K562 (cell line): ENCODE data around the gene SLC15A1.

Experiments used
- BRF1 ChIP-seq: IDR thresholded peaks from 3 replicates; pipeline ENCODE4 v1.6.1; 2011; ENCODE audit warnings: borderline replicate concordance, mild to moderate bottlenecking; ENCODE audit not compliant: insufficient read length; ENCODE audit errors: extremely low read depth
- CTCF ChIP-seq, 3 experiments: IDR thresholded peaks in 2 of 3; conservative IDR thresholded peaks in 1 of 3; 2 replicates each; pipeline ENCODE4 v1.5.1; 2011 to 2012; ENCODE audit warnings: low read length in 3 of 3, mild to moderate bottlenecking in 3 of 3, control low read depth in 2 of 3, improper control_type of control experiment in 1 of 3, inconsistent platforms in 1 of 3, low read depth in 1 of 3, mixed read lengths in 1 of 3, moderate library complexity in 1 of 3; ENCODE audit not compliant: insufficient read depth in 2 of 3
- MAX ChIP-seq: sonication (generic); formaldehyde crosslinking; IDR thresholded peaks from 2 replicates; pipeline ENCODE4 v1.9.0; 2022; ENCODE audit warnings: mild to moderate bottlenecking, missing genetic modification reagents
- TF ChIP-seq, protein P1 (sequence below): sonication (generic); formaldehyde crosslinking; IDR thresholded peaks from 2 replicates; pipeline ENCODE4 v1.8.1; 2023; ENCODE audit warnings: mild to moderate bottlenecking, missing genetic modification reagents

DNA sequence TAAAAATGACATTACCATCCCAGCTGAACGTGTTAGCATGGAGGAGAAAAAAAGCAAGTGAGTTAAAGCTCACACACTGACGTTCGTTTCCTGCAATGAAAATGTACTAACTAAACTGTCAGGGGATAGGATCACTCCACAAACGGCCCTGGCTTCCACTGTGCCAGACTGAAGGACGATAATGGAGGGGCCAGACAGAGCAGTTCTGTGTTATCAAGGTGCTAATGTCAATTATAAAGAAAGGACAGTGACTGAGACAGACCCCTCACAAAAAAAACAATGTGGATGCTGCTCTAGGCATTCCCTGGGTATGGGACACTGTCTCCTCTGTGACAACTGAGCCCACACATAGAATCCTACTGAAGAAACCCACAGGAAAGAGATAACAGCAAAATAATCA, 43.7 kb upstream of the SLC15A1 start:
- TF ChIP-seq MAX (no peak), CTCF (IDR thresholded peaks at IDR 0.05 in 2 of 3, conservative IDR thresholded peaks at IDR 0.05 in 1 of 3; ENCODE audit: insufficient read depth in 2 of 3, low read depth in 1 of 3, low read length in 3 of 3) (no peak), BRF1 (no peak)
- TF ChIP-seq, protein P1, sequence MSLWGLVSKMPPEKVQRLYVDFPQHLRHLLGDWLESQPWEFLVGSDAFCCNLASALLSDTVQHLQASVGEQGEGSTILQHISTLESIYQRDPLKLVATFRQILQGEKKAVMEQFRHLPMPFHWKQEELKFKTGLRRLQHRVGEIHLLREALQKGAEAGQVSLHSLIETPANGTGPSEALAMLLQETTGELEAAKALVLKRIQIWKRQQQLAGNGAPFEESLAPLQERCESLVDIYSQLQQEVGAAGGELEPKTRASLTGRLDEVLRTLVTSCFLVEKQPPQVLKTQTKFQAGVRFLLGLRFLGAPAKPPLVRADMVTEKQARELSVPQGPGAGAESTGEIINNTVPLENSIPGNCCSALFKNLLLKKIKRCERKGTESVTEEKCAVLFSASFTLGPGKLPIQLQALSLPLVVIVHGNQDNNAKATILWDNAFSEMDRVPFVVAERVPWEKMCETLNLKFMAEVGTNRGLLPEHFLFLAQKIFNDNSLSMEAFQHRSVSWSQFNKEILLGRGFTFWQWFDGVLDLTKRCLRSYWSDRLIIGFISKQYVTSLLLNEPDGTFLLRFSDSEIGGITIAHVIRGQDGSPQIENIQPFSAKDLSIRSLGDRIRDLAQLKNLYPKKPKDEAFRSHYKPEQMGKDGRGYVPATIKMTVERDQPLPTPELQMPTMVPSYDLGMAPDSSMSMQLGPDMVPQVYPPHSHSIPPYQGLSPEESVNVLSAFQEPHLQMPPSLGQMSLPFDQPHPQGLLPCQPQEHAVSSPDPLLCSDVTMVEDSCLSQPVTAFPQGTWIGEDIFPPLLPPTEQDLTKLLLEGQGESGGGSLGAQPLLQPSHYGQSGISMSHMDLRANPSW: no peak
